Right ventricle myocardium inferior (tissue), 1 donor: ENCODE results near the gene C7orf33. TPM values are rescaled to one million over a fixed set of nuclear protein-coding genes. Genes with fewer than 3 reads are reported as not detected.
"Not testable (repeated sequence)": the region's sequence is repeated elsewhere in the genome, so short reads cannot be mapped to it uniquely, and the experiment has no call there.

Source experiments
- ATAC-seq: fragments of 200-7000 bp; cut with Tn5 transposase; one replicate; pipeline ENCODE4 v1.9.1; 2020; ENCODE audit warnings: mild to moderate bottlenecking, moderate library complexity
- DNase-seq: peaks from one replicate; pipeline ENCODE4 v3.0.0; 2021; ENCODE audit errors: missing footprints
- intact Hi-C: fragments of 100-400 bp; cut with DNase I; formaldehyde crosslinking; loops from one replicate; pipeline ENCODE4 v1.11.0; 2022
- total RNA-seq: library from RNA; stranded (reverse); fragmentation: NEBNext Ultra II Directional; extraction: Animal tissue kit (Norgen Biotek cat#: 25700); gene quantifications from one replicate; pipeline ENCODE4 v1.2.1, GENCODE V29; 2021
- donor health status: DM: no; HTN: yes; CAD: no; lungs with severe emphysema.

C7orf33 gene
- total RNA-seq, 1 donor from 2014 or later: not detected

DNA sequence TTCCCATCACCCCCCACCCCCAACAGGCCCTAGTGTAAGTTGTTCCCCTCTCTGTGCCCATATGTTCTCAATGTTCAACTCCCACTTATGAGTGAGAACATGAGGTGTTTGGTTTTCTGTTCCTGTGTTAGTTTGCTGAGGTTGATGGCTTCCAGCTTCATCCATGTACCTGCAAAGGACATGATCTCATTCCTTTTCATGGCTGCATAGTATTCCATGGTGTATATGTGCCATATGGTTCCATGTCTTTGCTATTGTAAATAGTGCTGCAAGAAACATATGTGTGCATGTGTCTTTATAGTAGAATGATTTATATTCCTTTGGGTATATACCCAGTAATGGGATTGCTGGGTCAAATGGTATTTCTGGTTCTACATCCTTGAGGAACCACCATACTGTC, 17.0 kb upstream of the C7orf33 start:
- not testable (repeated sequence) for ATAC-seq, DNase-seq
- intact Hi-C loops: loop anchor here (10.0 kb wide), 1 partner anchor 69 kb away; no protein-coding TSS in a partner anchor

DNA sequence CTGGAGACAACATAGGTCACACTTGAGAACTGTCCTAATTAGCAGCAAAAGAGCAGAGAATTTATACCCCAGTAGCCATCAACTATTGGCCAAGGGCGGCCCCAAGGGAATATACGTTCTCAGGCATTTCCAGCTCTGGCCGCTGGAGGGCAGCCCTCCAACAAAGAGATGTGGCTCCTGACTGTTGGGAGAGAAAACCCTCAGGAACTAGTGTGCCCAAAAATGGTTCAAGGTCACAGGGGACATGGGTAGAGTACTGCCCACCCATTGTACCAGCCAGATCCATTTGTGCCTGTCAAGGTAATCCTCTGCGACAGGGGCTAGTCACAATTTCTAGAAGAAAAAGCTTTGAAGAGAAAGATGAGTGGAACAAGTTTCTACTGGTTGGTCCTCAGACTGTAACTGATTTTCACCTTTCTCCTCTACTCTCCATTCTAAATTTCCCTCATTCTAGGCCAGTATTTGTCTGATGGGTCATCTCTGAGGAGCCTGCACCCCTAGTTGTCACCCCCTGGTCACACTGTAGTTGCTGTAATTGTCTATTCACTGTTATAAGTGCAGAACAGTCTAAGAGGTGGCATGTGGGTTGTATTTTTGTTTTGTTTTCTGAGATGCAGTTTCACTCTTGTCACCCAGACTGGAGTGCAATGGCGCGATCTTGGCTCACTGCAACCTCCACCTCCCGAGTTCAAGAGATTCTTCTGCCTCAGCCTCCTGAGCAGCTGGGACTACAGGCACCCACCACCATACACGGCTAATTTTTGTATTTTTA, 14.7 kb upstream of the C7orf33 start:
- intact Hi-C loops: loop anchor here (1.0 to 10.0 kb wide), 2 partner anchors 71 to 387 kb away; no protein-coding TSS in a partner anchor
- peak; percentile 77 for DNase-seq
- peak; percentile 52 for ATAC-seq

DNA sequence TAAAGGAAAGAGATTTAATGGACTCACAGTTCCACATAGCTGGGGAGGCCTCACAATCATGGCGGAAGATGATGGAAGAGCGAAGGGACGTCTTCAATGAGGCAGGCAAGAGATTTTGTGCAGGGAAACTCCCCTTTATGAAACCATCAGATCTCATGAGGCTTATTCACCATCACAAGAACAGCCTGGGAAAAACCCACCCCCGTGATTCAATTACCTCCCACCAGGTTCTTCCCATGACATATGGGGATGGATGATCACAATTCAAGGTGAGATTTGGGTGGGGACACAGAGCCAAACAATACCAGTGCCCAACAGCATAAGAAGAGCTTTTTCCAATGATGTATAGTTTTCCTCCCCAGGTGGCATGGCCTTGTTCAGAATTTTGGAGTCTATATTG, 11.2 kb upstream of the C7orf33 start:
- no peak for ATAC-seq
- intact Hi-C loops: loop anchor here (10.0 kb wide), 1 partner anchor 75 kb away; no protein-coding TSS in a partner anchor
- no peak for DNase-seq

DNA sequence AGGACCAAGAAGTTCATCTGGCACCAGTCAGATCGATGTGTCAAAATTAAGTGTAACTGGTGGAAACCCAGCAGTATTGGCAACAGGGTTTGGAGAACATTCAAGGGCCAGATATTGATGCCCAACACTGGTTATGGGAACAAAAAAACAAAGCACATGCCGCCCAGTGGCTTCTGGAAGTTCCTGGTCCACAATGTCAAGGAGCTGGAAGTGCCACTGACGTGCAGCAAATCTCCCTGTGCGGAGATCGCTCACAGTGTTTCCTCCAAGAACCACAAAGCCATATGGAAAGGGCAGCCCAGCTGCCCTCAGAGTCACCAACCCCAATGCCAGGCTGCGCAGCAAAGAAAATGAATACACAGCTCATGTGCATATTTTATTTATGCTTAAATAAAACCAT, 10.1 kb upstream of the C7orf33 start:
- DNase-seq (no peak), ATAC-seq (no peak)
- intact Hi-C loops: no loop called here

DNA sequence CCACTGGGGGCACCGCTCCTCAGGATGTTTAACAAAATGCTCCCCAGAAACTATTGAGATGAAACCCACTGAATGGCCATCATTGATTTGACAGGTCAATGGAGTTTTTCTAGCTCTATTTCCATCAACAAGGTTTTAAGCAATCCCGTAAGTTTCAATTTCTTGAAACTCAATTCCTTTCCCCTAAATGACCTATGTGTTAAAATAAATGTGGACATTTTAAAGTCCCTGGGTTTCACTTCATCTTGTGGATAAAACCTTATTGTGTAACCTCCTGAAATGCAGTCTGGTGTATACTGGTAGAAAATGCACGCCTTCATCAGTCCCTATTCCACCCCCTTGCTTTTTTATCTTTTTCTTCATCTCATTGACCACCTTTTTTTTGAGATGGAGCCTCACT, 8.9 kb upstream of the C7orf33 start:
- ATAC-seq (no peak), DNase-seq (no peak)
- intact Hi-C loops: no loop called here

DNA sequence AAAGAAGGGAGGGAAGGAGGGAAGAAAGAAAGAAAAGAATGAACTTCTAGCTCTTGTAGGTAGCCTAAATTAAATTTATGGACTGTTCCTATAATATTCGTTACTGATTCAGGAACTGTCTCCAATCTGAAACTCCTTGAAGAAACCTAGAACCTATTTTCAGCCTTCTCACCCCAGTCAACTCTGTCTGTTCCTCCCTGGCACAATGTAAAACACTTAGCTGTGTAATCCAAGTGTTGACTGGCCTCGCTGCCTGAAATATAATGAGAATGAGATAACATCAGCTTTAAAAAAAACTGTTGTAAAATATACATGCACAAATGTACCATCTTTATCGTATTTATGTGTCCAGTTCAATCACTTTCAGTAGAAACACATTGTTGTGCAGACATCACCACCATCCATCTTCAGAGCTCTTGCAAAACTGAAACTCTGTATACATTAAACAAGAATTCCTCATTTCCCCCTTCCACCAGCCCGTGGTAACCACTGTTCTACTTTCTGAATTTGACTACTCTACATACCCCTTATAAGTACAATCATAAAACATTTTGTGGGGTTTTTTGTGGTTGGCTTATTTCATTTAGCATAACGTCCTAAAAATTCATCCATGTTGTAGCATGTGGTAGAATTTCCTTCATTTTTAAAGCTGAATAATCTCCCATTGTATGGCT, 6.3 kb upstream of the C7orf33 start:
- DNase-seq (no peak), ATAC-seq (no peak)
- intact Hi-C loops: no loop called here

DNA sequence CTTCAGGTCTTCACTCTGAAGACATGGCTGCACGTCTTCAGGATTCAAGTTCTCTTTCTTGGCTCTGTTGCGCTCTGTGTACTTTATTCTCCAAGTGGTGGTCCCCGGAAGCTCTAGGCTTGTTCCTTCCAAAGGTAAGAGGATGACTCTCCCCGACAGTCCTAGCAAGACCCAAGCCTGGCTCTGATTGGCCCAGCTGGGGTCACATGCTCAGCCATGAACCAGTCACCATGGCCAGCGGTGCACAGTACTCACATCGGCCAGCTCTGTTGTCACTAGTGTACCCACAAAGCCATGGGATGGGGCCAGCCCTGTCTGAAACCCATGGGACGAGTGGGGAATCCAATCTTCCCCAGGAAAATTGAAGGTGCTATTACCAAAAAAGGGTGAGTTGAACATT, 5.2 kb upstream of the C7orf33 start:
- ATAC-seq: no peak
- intact Hi-C loops: no loop called here

DNA sequence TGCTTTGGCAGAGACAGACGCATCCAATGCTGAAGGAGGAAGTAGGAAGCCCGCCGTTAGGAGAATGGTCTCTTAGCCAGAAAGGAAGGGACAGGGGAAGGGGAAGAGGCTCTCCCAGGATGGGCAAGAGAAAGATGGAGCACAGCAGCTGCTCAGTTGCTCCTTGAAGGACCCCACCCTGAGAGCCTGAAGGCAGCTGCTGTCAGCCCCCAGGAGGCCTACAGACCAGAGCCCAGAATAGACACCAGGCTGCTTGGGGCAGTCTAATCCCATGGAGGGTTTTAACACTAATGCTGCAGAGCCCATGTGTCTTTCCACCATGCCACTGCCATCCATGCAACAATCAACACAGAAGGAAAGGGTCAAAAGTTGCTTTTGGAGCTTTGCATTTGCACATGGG, 3.5 kb upstream of the C7orf33 start:
- DNase-seq (no peak), ATAC-seq (no peak)
- intact Hi-C loops: no loop called here

More for the DNA sequence above, 5.2 kb upstream of the C7orf33 start:
- no peak for DNase-seq

DNA sequence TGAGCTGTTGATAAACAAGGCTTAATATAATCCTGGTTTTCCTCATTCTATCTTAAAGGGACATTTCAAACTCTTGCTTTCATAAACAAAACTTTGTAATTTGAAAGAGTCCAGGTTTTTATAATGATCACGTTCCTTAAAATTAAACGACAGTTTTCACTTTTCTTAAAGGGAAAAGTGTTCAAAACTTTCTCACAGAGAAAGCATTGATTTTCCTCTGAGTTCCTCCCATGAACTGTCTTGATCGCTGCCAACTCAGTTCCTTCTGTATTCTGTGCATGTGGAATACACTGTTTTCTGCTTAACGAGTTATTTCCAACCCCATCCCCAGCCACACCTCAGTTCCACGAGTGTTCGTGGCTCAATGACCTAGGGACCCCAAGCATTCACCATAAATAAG, 2.4 kb upstream of the C7orf33 start:
- intact Hi-C loops: no loop called here
- ATAC-seq (no peak), DNase-seq (no peak)

DNA sequence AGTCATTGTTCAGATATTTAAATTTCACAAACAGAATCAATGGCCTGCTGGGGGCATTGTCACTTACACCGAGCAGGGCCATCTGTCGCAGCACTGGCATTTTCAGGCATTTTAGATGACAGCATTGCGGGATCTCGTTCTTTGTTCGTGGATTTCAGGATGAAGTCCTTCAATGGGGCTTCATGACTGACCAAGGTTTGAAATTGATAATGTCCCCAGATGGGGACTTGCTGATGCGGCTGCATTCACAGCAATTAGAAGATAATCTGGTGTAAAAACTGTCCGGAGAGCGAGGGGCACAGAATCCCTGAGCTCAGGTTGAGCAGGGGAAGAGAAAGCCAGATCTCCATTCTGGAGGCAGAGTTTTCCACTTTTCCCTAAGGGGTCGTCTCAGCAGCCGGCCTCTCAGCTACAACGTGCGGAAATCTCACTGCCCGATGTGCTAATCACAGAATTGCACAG, 1.9 kb upstream of the C7orf33 start:
- intact Hi-C loops: no loop called here
- DNase-seq: no peak
- ATAC-seq: no peak

DNA sequence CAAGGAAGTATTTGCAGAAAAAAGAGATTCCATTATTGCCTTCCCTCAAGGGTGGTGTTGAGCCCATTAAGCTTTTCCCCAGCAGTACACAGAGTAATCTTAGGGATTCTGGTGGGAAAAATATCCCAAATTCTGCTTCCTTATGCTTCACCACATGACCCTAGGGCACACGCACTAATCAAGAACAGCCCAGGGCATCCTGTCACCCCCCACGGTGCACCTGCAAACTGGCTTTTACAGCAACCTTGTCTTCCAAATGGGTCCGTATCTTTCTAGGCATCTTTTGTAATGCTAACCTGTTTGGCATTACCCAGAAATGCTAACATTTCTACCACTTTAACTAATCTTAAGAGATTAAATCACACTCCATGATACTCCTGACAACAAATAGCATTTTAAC, 926 bp upstream of the C7orf33 start:
- ATAC-seq (no peak), DNase-seq (no peak)
- intact Hi-C loops: no loop called here

DNA sequence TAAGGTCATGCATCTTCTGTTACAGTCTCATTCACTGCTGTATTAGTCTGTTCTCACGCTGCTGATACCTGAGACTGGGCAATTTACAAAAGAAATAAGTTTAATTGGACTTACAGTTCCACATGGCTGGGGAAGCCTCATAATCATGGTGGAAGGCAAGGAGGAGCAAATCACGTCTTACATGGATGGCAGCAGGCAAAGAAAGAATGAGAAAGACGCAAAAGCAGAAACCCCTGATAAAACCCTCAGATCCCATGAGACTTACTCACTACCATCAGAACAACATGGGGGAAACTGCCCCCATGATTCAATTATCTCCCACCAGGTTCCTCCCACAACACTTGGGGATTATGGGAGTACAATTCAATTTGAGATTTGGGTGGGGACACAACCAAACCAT, 5.8 kb downstream of the C7orf33 start:
- DNase-seq, intact Hi-C loops, ATAC-seq: not testable (repeated sequence)

DNA sequence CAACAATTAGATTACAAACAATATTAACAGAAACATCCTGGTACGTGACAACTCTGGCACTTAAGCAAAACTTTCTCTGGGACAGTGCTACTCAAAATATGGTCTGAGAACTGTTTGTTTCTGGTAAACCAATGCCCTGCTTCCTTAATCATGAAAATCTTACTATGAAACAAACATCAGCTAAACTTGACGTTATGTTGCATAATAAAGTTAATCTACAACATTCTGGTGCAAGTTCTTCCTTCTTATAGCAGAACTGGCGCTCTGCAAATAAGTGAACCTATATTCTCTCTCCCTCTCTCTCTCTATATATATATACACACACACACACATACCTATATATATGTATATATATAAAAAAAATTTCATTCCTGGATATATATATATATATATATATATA, 7.8 kb downstream of the C7orf33 start:
- intact Hi-C loops: no loop called here
- DNase-seq (no peak), ATAC-seq (no peak)

DNA sequence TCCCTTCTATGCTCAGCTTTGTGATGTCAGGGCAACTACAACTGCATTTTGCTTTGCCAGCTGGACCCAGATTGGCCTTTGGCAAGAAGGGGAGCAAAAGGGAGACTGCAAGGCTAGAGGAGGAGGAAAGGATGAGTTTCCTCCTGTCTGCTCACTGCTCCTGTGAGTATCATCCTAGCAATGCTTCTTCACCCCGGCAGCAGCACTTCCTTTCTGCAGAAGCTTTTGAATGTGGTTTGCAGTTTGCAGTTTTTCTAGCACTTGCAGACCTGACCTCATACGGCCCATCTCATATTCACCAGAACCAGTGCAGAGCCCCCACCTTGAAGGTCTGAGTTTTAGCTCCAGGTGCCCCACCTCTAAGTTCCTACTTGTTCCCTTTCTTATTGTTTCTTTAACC, 14.8 kb downstream of the C7orf33 start:
- ATAC-seq: no peak
- intact Hi-C loops: no loop called here

DNA sequence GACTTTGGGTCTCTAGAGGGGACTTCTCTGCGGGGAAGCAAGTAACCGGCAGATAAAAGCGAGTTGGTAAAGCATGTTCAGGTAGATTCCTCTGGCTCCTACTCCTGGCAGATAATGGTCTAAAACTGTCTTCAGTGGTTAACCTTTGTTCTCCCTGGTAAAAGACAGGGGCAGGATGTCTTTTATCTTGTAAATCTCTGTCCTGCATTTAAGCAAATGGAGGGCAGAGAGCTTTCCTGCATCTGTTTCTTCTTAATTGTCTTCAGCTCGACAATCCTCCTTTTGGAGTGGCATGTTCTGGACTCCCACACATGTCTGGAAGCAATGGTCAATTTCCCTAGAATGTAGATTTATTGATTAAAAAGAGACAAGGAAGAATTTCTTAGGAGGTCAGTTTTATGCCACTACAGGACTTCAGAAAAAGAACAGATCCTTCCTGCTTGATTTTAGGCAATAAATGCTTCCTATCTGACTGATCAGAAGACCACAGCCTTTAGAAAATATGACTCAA, 16.6 kb downstream of the C7orf33 start:
- intact Hi-C loops: no loop called here
- no peak for DNase-seq
- ATAC-seq: no peak

More for the DNA sequence above, 14.8 kb downstream of the C7orf33 start:
- DNase-seq: no peak

DNA sequence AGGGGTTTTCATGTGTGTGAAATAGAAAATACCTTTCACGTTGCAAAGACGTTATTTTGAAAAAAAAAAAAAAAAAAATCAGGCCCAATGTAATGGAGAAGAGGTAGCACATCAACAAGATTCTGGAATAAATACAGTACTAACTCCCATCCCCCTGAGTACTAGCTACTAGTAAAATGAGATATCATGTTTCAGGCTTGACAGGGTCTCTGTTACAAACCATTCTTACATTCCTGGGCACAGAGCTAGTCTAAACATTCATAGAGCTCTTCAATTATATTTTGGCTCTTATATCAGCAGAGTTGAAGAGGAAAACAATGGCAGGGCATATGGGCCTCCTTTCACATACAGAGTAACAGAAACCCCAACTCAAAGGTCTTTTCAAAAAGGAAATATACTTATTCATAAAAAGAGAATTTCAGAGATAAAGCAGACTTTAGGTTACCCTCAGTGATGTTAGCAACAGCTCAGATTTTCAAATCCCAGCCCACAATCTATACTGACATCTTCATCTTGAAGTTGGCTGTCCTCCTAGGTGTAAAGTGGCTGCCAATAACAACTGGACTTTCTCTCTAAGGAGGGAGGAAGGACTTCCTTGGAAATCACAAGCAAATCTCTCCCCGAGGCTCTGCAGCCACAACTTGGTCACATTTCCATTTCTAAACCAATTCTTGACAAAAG, 18.6 kb downstream of the C7orf33 start:
- ATAC-seq: no peak
- intact Hi-C loops: no loop called here
- DNase-seq: no peak

DNA sequence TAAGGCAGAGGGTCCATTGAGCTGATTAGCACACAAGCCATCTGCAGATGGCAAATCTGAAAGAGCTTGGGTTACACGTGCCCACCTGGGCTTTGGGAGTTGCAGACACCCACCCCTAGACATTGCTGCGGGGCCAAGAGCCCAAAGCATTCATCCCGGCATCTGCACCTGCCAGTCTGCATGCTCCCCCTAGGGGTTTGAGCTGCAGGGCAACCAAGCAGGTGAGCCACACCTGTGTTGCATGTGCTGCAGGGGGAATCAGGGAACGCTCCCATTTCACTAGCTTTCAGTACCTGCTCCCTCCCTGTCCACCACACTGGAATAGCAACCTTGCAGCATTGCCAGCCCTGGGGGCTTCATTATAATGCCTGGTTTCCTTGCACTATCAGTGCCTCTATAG, 21.1 kb downstream of the C7orf33 start:
- intact Hi-C loops: no loop called here
- no peak for DNase-seq
- no peak for ATAC-seq

DNA sequence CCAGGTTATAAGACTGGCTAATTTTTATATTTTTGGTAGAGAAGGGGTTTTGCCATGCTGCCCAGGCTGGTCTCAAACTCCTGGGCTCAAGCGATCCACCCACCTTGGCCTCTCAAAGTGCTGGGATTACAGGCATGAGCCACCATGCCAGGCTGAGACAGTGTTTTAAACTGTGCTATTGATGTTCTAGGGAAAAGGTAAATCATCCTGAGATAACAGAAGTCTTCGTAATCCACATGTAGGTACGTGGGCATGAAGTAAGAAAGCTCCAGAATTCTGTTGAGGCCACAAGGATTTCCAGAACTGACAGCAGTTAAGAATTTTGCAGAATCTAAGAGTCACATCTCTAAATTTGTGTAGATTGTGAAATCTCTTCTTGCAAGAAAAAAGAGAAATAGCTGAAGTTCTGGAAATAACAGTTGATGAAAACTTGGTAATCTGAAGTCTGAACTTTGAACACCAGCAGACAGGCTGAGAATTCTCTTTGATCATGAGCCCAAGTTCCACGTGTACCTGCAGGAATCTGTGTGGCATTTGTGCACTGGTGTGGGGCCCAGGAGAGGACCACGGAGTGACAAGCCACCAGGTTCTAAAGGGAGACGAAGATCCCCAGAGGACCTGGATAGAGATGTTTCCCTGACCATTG, 24.6 kb downstream of the C7orf33 start:
- DNase-seq: no peak
- intact Hi-C loops: no loop called here

DNA sequence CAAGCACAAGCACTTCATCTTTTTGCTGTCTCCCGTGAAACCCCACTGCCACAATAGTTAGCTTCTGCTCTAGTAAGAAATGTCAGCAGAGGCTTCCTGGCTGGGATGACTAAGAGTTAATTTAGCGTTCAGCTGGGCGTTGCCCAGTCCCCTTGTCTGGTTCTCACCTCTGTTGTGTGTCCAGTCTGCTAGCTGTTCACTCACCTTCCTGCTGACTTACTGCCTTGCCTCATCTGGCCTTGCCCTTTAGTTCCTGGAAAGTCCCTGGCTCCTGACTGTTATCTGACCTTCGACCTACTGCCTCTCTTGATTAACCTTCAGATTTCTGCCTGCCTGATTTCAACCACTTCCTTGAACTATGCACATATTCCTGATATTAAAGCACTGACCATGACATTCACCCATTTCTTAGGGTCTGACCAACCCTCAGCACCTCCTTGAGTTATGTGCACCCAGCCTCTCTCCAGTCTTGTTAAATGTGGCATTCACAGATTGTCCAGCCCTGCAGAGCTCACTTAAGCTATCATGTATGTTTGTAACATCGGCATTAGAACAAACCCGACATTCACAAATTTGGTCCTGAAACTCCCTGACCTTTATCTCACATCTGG, 30.3 kb downstream of the C7orf33 start:
- DNase-seq (no peak), ATAC-seq (no peak)
- intact Hi-C loops: no loop called here

More for the DNA sequence above, 24.6 kb downstream of the C7orf33 start:
- ATAC-seq: no peak
